Measurements from ENCODE around the gene ETFB.

ETFB gene

GRCh38 chr19:51337141-51337860 lies 28.9 kb downstream of the ETFB start:
- TF ChIP-seq, protein P1, sequence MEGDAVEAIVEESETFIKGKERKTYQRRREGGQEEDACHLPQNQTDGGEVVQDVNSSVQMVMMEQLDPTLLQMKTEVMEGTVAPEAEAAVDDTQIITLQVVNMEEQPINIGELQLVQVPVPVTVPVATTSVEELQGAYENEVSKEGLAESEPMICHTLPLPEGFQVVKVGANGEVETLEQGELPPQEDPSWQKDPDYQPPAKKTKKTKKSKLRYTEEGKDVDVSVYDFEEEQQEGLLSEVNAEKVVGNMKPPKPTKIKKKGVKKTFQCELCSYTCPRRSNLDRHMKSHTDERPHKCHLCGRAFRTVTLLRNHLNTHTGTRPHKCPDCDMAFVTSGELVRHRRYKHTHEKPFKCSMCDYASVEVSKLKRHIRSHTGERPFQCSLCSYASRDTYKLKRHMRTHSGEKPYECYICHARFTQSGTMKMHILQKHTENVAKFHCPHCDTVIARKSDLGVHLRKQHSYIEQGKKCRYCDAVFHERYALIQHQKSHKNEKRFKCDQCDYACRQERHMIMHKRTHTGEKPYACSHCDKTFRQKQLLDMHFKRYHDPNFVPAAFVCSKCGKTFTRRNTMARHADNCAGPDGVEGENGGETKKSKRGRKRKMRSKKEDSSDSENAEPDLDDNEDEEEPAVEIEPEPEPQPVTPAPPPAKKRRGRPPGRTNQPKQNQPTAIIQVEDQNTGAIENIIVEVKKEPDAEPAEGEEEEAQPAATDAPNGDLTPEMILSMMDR (IDR thresholded peaks at IDR 0.05), result no peak

DNA sequence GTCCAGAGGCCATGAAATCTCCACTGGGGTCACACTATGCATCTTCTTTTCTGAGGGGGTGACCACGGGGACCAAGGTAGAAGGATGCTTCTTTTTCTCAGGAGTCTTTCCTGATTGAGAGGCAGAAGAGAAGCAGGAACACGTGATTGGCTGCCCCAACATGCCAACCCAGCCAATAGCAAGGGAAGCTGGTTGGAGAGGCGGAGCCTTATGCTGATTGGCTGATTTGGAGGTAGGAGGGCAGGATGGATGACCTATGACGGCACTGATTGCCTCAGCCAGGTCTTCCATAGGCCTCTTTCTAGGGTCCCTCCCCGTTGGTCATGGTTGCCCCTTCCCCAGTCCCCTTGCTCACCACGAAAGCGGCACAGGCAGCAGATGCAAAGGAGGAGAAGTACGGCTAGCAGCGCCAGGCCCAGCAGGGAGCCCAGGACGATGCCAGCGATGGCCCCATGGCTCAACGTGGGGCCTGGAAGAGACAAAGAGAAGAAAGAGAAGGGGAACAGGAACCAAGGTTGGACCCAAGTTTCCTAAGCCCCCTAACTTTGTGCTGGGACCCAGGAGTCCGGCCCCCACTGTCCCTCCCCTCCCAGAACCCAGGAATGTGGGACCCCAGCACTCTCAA lies 32.2 kb downstream of the ETFB start:
- TF ChIP-seq, protein P1 (IDR thresholded peaks at IDR 0.05), result no peak

- TF ChIP-seq, protein P1 (IDR thresholded peaks at IDR 0.05), result no peak
Measured at GRCh38 chr19:51331716-51332115, 34.5 kb downstream of the ETFB start.

GRCh38 chr19:51331193-51331592 lies 35.0 kb downstream of the ETFB start:
- TF ChIP-seq, protein P1 (IDR thresholded peaks at IDR 0.05), result no peak

DNA sequence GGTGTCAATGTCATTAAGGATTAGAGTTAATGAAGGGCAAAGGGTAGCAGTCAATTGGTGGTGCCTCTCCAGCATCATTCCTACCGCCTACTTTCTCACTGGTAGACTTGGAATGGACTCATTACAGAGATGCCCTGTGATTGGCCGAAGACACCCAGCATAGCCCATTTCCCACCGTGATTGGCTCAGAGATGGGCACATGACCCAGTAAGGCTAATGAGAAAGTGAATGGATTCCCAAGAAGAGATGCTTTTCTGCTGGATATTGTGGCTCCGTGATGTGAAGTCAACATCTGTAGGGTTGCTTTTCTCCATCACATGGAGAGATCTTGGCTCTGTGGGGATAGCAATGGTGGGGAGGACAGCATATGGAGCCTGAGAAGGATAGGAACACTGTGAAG lies 35.8 kb downstream of the ETFB start:
- TF ChIP-seq, protein P1 (IDR thresholded peaks at IDR 0.05), result no peak

DNA sequence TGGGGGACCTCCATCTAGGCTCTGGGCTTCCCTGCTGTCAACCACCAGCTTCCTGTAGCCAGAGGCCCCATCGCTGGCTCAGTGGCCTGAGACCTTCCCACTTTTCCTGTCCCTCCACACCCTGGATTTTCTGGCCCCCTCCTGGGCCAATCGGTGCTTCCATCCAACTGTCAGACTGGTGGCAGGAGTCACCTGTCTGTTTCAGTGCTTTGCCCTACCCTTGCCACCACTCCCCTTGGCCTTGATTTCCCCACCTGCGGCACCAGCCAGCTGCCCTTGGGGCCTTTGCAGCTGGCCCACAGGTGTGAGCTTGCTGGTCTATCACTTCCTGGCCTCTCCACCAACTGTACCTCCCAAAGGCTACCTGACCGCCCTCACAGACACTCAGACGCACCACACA lies 36.8 kb downstream of the ETFB start:
- TF ChIP-seq, protein P1 (IDR thresholded peaks at IDR 0.05), result no peak

- TF ChIP-seq, protein P1 (IDR thresholded peaks at IDR 0.05), result peak; percentile 49; the same call in 1 of the 2 replicates
Measured at GRCh38 chr19:51327066-51328001, 38.9 kb downstream of the ETFB start.

Data from LNCAP (cell line).